HG03139 (cell line): ENCODE results near the gene SLC9A9.
"Not testable (repeated sequence)": the region's sequence is repeated elsewhere in the genome, so short reads cannot be mapped to it uniquely, and the experiment has no call there.

Experiments
- ATAC-seq: cut with Tn5 transposase; IDR thresholded peaks from one replicate; pipeline ENCODE4 v1.9.1; 2021; ENCODE audit not compliant: unreplicated experiment

Gene SLC9A9

GRCh38 chr3:143698682-143699303, 149.5 kb downstream of the SLC9A9 start:
- no peak for ATAC-seq

- ATAC-seq: no peak
Observed at GRCh38 chr3:143697975-143698374, 150.3 kb downstream of the SLC9A9 start.

GRCh38 chr3:143695333-143695732, 152.9 kb downstream of the SLC9A9 start:
- not testable (repeated sequence) for ATAC-seq

- ATAC-seq: no peak
Observed at GRCh38 chr3:143693506-143693905, 154.8 kb downstream of the SLC9A9 start.

- no peak for ATAC-seq
Observed at GRCh38 chr3:143686638-143687197, 161.6 kb downstream of the SLC9A9 start.

- ATAC-seq: no peak
Observed at GRCh38 chr3:143685491-143685890, 162.8 kb downstream of the SLC9A9 start.

- no peak for ATAC-seq
Observed at GRCh38 chr3:143677430-143677829, 170.8 kb downstream of the SLC9A9 start.

GRCh38 chr3:143676747-143677146, 171.5 kb downstream of the SLC9A9 start:
- no peak for ATAC-seq

- no peak for ATAC-seq
Observed at GRCh38 chr3:143676021-143676420, 172.2 kb downstream of the SLC9A9 start.

- ATAC-seq: peak; percentile 71
Observed at GRCh38 chr3:143674100-143674968, 173.9 kb downstream of the SLC9A9 start.

- ATAC-seq: no peak
Observed at GRCh38 chr3:143672396-143673165, 175.7 kb downstream of the SLC9A9 start.

GRCh38 chr3:143671626-143672025, 176.6 kb downstream of the SLC9A9 start:
- ATAC-seq: no peak

- peak; percentile 86 for ATAC-seq
Observed at GRCh38 chr3:143668924-143669790, 179.1 kb downstream of the SLC9A9 start.

- ATAC-seq: no peak
Observed at GRCh38 chr3:143668385-143668784, 179.9 kb downstream of the SLC9A9 start.

GRCh38 chr3:143661677-143662076, 186.6 kb downstream of the SLC9A9 start:
- no peak for ATAC-seq

- no peak for ATAC-seq
Observed at GRCh38 chr3:143658861-143659260, 189.4 kb downstream of the SLC9A9 start.

GRCh38 chr3:143658116-143658515, 190.2 kb downstream of the SLC9A9 start:
- ATAC-seq: no peak

GRCh38 chr3:143657391-143657790, 190.9 kb downstream of the SLC9A9 start:
- no peak for ATAC-seq

- no peak for ATAC-seq
Observed at GRCh38 chr3:143654906-143655305, 193.4 kb downstream of the SLC9A9 start.

GRCh38 chr3:143653935-143654334, 194.3 kb downstream of the SLC9A9 start:
- ATAC-seq: no peak
